ENCODE data around the gene MYL4. TPM values are rescaled to one million over a fixed set of nuclear protein-coding genes. Genes with fewer than 3 reads are reported as not detected.

The MYL4 gene
- total and polyA plus RNA-seq, 10 of the 15 experiments (the other 5 are each of a cell fraction or from before 2014, with no cell fraction given): 0.23 to 1.6 (median 0.58) TPM; not detected in 3

DNA sequence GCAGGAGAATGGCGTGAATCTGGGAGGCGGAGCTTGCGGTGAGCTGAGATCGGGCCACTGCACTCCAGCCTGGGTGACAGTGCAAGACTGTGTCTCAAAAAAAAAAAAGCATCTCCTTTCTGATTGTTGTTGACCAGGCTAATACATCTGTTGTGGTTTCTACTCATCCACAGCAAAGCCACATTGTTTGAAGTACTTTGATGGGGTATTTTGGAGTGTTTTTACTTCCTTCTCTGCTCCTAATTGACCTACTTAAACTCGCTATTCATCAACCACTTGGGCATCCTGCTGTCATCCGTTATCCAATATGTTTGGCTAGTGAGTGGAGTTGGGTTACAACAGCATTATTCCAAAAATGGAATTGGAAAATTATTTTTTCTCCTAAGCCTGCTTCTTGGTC lies 16.6 kb upstream of the MYL4 start (continued):
- no peak for TF ChIP-seq HCFC1 (IDR thresholded peaks at IDR 0.05; ENCODE audit: low read length)
- TF ChIP-seq, protein P1, sequence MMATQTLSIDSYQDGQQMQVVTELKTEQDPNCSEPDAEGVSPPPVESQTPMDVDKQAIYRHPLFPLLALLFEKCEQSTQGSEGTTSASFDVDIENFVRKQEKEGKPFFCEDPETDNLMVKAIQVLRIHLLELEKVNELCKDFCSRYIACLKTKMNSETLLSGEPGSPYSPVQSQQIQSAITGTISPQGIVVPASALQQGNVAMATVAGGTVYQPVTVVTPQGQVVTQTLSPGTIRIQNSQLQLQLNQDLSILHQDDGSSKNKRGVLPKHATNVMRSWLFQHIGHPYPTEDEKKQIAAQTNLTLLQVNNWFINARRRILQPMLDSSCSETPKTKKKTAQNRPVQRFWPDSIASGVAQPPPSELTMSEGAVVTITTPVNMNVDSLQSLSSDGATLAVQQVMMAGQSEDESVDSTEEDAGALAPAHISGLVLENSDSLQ (IDR thresholded peaks at IDR 0.05): peak; percentile 65
- no peak for TF ChIP-seq ZBED1 (IDR thresholded peaks at IDR 0.05; ENCODE audit: borderline replicate concordance)
- no peak for TF ChIP-seq NRF1 (conservative IDR thresholded peaks at IDR 0.05; ENCODE audit: low read depth, low read length)
- TF ChIP-seq HSF1 (IDR thresholded peaks at IDR 0.05; ENCODE audit: low read depth, low read length): no peak
- TF ChIP-seq LARP7 (IDR thresholded peaks at IDR 0.05): no peak
- 0 out of 2 replicates have a peak, but pooled peaks have one; percentile 21 for TF ChIP-seq NKRF (conservative IDR thresholded peaks at IDR 0.05)
- TF ChIP-seq HDAC6 (IDR thresholded peaks at IDR 0.05; ENCODE audit: unreplicated experiment): no peak
- TF ChIP-seq ETV6 (conservative IDR thresholded peaks at IDR 0.05 in 1 of 2, IDR thresholded peaks at IDR 0.05 in 1 of 2; ENCODE audit: borderline replicate concordance in 1 of 2, low read depth in 1 of 2): no peak
- peak; percentile 87 for TF ChIP-seq TCF7 (IDR thresholded peaks at IDR 0.05; ENCODE audit: borderline replicate concordance)
- no peak for TF ChIP-seq CHD4 (IDR thresholded peaks at IDR 0.05)
- no peak for TF ChIP-seq RELA (IDR thresholded peaks at IDR 0.05; ENCODE audit: borderline replicate concordance, partially characterized antibody)
- no peak for TF ChIP-seq TCF3 (IDR thresholded peaks at IDR 0.05; ENCODE audit: borderline replicate concordance, insufficient read depth, low read depth, low read length)
- peak; percentile 29; the same call in 1 of the 2 replicates for TF ChIP-seq CREM (IDR thresholded peaks at IDR 0.05; ENCODE audit: low read depth)
- TF ChIP-seq, protein P2, sequence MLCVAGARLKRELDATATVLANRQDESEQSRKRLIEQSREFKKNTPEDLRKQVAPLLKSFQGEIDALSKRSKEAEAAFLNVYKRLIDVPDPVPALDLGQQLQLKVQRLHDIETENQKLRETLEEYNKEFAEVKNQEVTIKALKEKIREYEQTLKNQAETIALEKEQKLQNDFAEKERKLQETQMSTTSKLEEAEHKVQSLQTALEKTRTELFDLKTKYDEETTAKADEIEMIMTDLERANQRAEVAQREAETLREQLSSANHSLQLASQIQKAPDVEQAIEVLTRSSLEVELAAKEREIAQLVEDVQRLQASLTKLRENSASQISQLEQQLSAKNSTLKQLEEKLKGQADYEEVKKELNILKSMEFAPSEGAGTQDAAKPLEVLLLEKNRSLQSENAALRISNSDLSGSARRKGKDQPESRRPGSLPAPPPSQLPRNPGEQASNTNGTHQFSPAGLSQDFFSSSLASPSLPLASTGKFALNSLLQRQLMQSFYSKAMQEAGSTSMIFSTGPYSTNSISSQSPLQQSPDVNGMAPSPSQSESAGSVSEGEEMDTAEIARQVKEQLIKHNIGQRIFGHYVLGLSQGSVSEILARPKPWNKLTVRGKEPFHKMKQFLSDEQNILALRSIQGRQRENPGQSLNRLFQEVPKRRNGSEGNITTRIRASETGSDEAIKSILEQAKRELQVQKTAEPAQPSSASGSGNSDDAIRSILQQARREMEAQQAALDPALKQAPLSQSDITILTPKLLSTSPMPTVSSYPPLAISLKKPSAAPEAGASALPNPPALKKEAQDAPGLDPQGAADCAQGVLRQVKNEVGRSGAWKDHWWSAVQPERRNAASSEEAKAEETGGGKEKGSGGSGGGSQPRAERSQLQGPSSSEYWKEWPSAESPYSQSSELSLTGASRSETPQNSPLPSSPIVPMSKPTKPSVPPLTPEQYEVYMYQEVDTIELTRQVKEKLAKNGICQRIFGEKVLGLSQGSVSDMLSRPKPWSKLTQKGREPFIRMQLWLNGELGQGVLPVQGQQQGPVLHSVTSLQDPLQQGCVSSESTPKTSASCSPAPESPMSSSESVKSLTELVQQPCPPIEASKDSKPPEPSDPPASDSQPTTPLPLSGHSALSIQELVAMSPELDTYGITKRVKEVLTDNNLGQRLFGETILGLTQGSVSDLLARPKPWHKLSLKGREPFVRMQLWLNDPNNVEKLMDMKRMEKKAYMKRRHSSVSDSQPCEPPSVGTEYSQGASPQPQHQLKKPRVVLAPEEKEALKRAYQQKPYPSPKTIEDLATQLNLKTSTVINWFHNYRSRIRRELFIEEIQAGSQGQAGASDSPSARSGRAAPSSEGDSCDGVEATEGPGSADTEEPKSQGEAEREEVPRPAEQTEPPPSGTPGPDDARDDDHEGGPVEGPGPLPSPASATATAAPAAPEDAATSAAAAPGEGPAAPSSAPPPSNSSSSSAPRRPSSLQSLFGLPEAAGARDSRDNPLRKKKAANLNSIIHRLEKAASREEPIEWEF (IDR thresholded peaks at IDR 0.05; ENCODE audit: insufficient replicate concordance, low read depth, low read length): no peak
- TF ChIP-seq RAD51 (IDR thresholded peaks at IDR 0.05): 0 out of 2 replicates have a peak, but pooled peaks have one; percentile 14
- no peak for TF ChIP-seq ZNF24 (IDR thresholded peaks at IDR 0.05)
- TF ChIP-seq MXI1 (IDR thresholded peaks at IDR 0.05; ENCODE audit: low read depth, low read length): no peak
- TF ChIP-seq, protein P3, sequence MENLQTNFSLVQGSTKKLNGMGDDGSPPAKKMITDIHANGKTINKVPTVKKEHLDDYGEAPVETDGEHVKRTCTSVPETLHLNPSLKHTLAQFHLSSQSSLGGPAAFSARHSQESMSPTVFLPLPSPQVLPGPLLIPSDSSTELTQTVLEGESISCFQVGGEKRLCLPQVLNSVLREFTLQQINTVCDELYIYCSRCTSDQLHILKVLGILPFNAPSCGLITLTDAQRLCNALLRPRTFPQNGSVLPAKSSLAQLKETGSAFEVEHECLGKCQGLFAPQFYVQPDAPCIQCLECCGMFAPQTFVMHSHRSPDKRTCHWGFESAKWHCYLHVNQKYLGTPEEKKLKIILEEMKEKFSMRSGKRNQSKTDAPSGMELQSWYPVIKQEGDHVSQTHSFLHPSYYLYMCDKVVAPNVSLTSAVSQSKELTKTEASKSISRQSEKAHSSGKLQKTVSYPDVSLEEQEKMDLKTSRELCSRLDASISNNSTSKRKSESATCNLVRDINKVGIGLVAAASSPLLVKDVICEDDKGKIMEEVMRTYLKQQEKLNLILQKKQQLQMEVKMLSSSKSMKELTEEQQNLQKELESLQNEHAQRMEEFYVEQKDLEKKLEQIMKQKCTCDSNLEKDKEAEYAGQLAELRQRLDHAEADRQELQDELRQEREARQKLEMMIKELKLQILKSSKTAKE (IDR thresholded peaks at IDR 0.05; ENCODE audit: low read depth, poor library complexity, severe bottlenecking): peak; percentile 49

Measured in GM12878 (cell line).